ENCODE measurements around the gene KDM4B.

GRCh38 chr19:5177745-5178450 is 209.0 kb downstream of the KDM4B start:
- TF ChIP-seq, protein P1, sequence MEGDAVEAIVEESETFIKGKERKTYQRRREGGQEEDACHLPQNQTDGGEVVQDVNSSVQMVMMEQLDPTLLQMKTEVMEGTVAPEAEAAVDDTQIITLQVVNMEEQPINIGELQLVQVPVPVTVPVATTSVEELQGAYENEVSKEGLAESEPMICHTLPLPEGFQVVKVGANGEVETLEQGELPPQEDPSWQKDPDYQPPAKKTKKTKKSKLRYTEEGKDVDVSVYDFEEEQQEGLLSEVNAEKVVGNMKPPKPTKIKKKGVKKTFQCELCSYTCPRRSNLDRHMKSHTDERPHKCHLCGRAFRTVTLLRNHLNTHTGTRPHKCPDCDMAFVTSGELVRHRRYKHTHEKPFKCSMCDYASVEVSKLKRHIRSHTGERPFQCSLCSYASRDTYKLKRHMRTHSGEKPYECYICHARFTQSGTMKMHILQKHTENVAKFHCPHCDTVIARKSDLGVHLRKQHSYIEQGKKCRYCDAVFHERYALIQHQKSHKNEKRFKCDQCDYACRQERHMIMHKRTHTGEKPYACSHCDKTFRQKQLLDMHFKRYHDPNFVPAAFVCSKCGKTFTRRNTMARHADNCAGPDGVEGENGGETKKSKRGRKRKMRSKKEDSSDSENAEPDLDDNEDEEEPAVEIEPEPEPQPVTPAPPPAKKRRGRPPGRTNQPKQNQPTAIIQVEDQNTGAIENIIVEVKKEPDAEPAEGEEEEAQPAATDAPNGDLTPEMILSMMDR (IDR thresholded peaks at IDR 0.05; ENCODE audit: insufficient read depth, low read length) = no peak
- TF ChIP-seq, protein P2, sequence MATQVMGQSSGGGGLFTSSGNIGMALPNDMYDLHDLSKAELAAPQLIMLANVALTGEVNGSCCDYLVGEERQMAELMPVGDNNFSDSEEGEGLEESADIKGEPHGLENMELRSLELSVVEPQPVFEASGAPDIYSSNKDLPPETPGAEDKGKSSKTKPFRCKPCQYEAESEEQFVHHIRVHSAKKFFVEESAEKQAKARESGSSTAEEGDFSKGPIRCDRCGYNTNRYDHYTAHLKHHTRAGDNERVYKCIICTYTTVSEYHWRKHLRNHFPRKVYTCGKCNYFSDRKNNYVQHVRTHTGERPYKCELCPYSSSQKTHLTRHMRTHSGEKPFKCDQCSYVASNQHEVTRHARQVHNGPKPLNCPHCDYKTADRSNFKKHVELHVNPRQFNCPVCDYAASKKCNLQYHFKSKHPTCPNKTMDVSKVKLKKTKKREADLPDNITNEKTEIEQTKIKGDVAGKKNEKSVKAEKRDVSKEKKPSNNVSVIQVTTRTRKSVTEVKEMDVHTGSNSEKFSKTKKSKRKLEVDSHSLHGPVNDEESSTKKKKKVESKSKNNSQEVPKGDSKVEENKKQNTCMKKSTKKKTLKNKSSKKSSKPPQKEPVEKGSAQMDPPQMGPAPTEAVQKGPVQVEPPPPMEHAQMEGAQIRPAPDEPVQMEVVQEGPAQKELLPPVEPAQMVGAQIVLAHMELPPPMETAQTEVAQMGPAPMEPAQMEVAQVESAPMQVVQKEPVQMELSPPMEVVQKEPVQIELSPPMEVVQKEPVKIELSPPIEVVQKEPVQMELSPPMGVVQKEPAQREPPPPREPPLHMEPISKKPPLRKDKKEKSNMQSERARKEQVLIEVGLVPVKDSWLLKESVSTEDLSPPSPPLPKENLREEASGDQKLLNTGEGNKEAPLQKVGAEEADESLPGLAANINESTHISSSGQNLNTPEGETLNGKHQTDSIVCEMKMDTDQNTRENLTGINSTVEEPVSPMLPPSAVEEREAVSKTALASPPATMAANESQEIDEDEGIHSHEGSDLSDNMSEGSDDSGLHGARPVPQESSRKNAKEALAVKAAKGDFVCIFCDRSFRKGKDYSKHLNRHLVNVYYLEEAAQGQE (IDR thresholded peaks at IDR 0.05; ENCODE audit: insufficient replicate concordance, low read depth) = no peak
- TF ChIP-seq POLR2AphosphoS5 (IDR thresholded peaks at IDR 0.05; ENCODE audit: low read depth) (no peak), GABPA (IDR thresholded peaks at IDR 0.05; ENCODE audit: low read depth) (no peak), SPI1 (IDR thresholded peaks at IDR 0.05; ENCODE audit: borderline replicate concordance, low read depth) (no peak)
